IMR-90 (cell line): ENCODE measurements around the gene TGM1. TPM values are rescaled to one million over a fixed set of nuclear protein-coding genes. Genes with fewer than 3 reads are reported as not detected.

ENCODE experiments used
- ATAC-seq: fragments of 200-7000 bp; cut with Tn5 transposase; 2 replicates; pipeline ENCODE4 v1.9.1; 2020; ENCODE audit warnings: low read depth, mild to moderate bottlenecking, moderate library complexity
- BruUV-seq: library from RNA; stranded (reverse); fragments of 400-500 nt; replicated peaks from 2 replicates; lab custom pipeline; 2021; lab: Mats Ljungman, UMichigan
- CTCF ChIA-PET: fragments of 300-600 bp; formaldehyde crosslinking; extraction: SDS; loops from one replicate; lab custom pipeline; 2021; ENCODE audit warnings: antibody characterized with exemption; lab: Yijun Ruan, JAX
- POLR2A ChIA-PET: fragments of 300-600 bp; sonication (Branson Sonifier 250); formaldehyde crosslinking; loops from one replicate; lab custom pipeline; 2022; ENCODE audit warnings: antibody characterized with exemption; ENCODE audit not compliant: unreplicated experiment; lab: Charles Lee
- DNase-seq: peaks from one replicate; pipeline ENCODE4 v3.0.0; 2013
- H2AFZ ChIP-seq: replicated peaks from 2 replicates; pipeline ENCODE3; 2013; ENCODE audit warnings: low read length, mild to moderate bottlenecking; ENCODE audit not compliant: poor library complexity
- H2AK5ac ChIP-seq: 2 replicates; pipeline ENCODE4 v1.6.1; 2013; ENCODE audit warnings: low read depth, low read length, inconsistent platforms
- H2AK9ac ChIP-seq: replicated peaks from 2 replicates; pipeline ENCODE3; 2013; ENCODE audit warnings: mild to moderate bottlenecking, low read depth, low read length, moderate library complexity; ENCODE audit not compliant: poor library complexity
- H2BK120ac ChIP-seq: 2 replicates; pipeline ENCODE4 v1.6.1; 2013; ENCODE audit warnings: low read depth, low read length, inconsistent platforms
- H2BK15ac ChIP-seq: 3 replicates; pipeline ENCODE4 v1.6.1; 2013; ENCODE audit warnings: low read depth, low read length, inconsistent platforms
- H2BK20ac ChIP-seq: 2 replicates; pipeline ENCODE4 v1.6.1; 2013; ENCODE audit warnings: low read depth, mild to moderate bottlenecking, inconsistent platforms, low read length, moderate library complexity
- H2BK5ac ChIP-seq: 2 replicates; pipeline ENCODE4 v1.6.1; 2013; ENCODE audit warnings: mild to moderate bottlenecking, low read depth, low read length, inconsistent platforms; ENCODE audit not compliant: poor library complexity, severe bottlenecking
- H3K14ac ChIP-seq: replicated peaks from 2 replicates; pipeline ENCODE4 v1.6.1; 2013; ENCODE audit warnings: low read depth, low read length, inconsistent platforms
- H3K18ac ChIP-seq: 2 replicates; pipeline ENCODE4 v1.6.1; 2013; ENCODE audit warnings: low read depth, low read length, control low read depth
- H3K23ac ChIP-seq: 2 replicates; pipeline ENCODE4 v1.6.1; 2013; ENCODE audit warnings: low read depth, low read length, inconsistent platforms
- H3K27ac ChIP-seq: 2 replicates; pipeline ENCODE4 v1.5.1; 2013; ENCODE audit warnings: mild to moderate bottlenecking, control low read depth, low read length; ENCODE audit not compliant: insufficient read depth
- H3K27me3 ChIP-seq: 2 replicates; pipeline ENCODE4 v1.6.1; 2013; ENCODE audit warnings: low read length; ENCODE audit not compliant: control insufficient read depth, insufficient read depth
- H3K36me3 ChIP-seq: 2 replicates; pipeline ENCODE4 v1.6.1; 2013; ENCODE audit warnings: low read length, mixed read lengths; ENCODE audit not compliant: control insufficient read depth, insufficient read depth
- H3K4ac ChIP-seq: 2 replicates; pipeline ENCODE4 v1.6.1; 2013; ENCODE audit warnings: low read depth, low read length, inconsistent platforms
- H3K4me1 ChIP-seq: 2 replicates; pipeline ENCODE4 v1.6.1; 2013; ENCODE audit warnings: low read length, mixed read lengths; ENCODE audit not compliant: control insufficient read depth, insufficient read depth
- H3K4me2 ChIP-seq: 2 replicates; pipeline ENCODE4 v1.6.1; 2013; ENCODE audit warnings: low read depth, mild to moderate bottlenecking, control low read depth, low read length, moderate library complexity
- H3K4me3 ChIP-seq: 2 replicates; pipeline ENCODE4 v1.5.1; 2013; ENCODE audit warnings: low read depth, mild to moderate bottlenecking, control low read depth, low read length, moderate library complexity; ENCODE audit not compliant: insufficient read depth
- H3K56ac ChIP-seq: 2 replicates; pipeline ENCODE4 v1.6.1; 2013; ENCODE audit warnings: low read length, inconsistent platforms; ENCODE audit not compliant: insufficient read depth; ENCODE audit errors: extremely low read depth
- H3K79me1 ChIP-seq, 2 experiments: 2 replicates each; pipeline ENCODE4 v1.6.1; 2013; ENCODE audit warnings: low read length in 2 of 2, inconsistent platforms in 1 of 2, low read depth in 1 of 2
- H3K9ac ChIP-seq: 2 replicates; pipeline ENCODE4 v1.6.1; 2013; ENCODE audit warnings: low read depth, low read length, control low read depth
- H3K9me1 ChIP-seq: 2 replicates; pipeline ENCODE4 v1.6.1; 2013; ENCODE audit warnings: low read length, inconsistent platforms; ENCODE audit not compliant: insufficient read depth
- H3K9me3 ChIP-seq: 2 replicates; pipeline ENCODE4 v1.6.1; 2013; ENCODE audit warnings: low read length; ENCODE audit not compliant: control insufficient read depth, insufficient read depth
- H4K20me1 ChIP-seq: 2 replicates; pipeline ENCODE4 v1.6.1; 2013; ENCODE audit warnings: low read length, inconsistent platforms; ENCODE audit not compliant: insufficient read depth
- H4K5ac ChIP-seq: 2 replicates; pipeline ENCODE4 v1.6.1; 2013; ENCODE audit warnings: mild to moderate bottlenecking, low read depth, low read length, control low read depth
- H4K8ac ChIP-seq, 2 experiments: 2 replicates each; pipeline ENCODE4 v1.6.1; 2013; ENCODE audit warnings: low read depth in 2 of 2, low read length in 2 of 2, control low read depth in 1 of 2, inconsistent platforms in 1 of 2
- H4K91ac ChIP-seq: 2 replicates; pipeline ENCODE4 v1.6.1; 2013; ENCODE audit warnings: low read depth, low read length, inconsistent platforms; ENCODE audit not compliant: insufficient read depth
- CEBPB ChIP-seq: IDR thresholded peaks from 2 replicates; pipeline ENCODE4 v1.6.1; 2012; ENCODE audit warnings: low read depth, low read length, improper control_type of control experiment
- CHD1 ChIP-seq: IDR thresholded peaks from 2 replicates; pipeline ENCODE4 v1.6.1; 2012; ENCODE audit warnings: low read depth, low read length, improper control_type of control experiment
- ELK1 ChIP-seq: fragments of 150-350 bp; IDR thresholded peaks from 2 replicates; pipeline ENCODE4 v1.6.1; 2016; ENCODE audit warnings: low read depth, mild to moderate bottlenecking, low read length, moderate library complexity, borderline replicate concordance
- FOS ChIP-seq: fragments of 150-350 bp; IDR thresholded peaks from 2 replicates; pipeline ENCODE4 v1.6.1; 2016; ENCODE audit warnings: low read depth, low read length
- MAFK ChIP-seq: IDR thresholded peaks from 2 replicates; pipeline ENCODE4 v1.6.1; 2012; ENCODE audit warnings: low read depth, low read length, improper control_type of control experiment
- MXI1 ChIP-seq: IDR thresholded peaks from 2 replicates; pipeline ENCODE4 v1.6.1; 2012; ENCODE audit warnings: low read depth, mild to moderate bottlenecking, low read length, moderate library complexity, borderline replicate concordance
- NFE2L2 ChIP-seq: fragments of 150-350 bp; IDR thresholded peaks from 2 replicates; pipeline ENCODE4 v1.6.1; 2016; ENCODE audit warnings: low read depth, mild to moderate bottlenecking, low read length
- POLR2A ChIP-seq: IDR thresholded peaks from 2 replicates; pipeline ENCODE4 v1.6.1; 2012; ENCODE audit warnings: mild to moderate bottlenecking, low read depth, low read length
- RAD21 ChIP-seq: IDR thresholded peaks from 2 replicates; pipeline ENCODE4 v1.6.1; 2012; ENCODE audit warnings: low read length, improper control_type of control experiment
- RCOR1 ChIP-seq: IDR thresholded peaks from 2 replicates; pipeline ENCODE4 v1.6.1; 2012; ENCODE audit warnings: mild to moderate bottlenecking, low read length, improper control_type of control experiment; ENCODE audit not compliant: insufficient replicate concordance
- RFX5 ChIP-seq: IDR thresholded peaks from 2 replicates; pipeline ENCODE4 v1.8.0; 2012; ENCODE audit warnings: low read depth, mild to moderate bottlenecking, low read length, moderate library complexity
- WGBS, 2 experiments: methylation state at CpG; one replicate each; pipeline versions ENCODE4 v1.1.5 to v1.1.7; 2013; ENCODE audit warnings: missing lambda C conversion rate in 2 of 2; ENCODE audit not compliant: insufficient read length in 1 of 2; ENCODE audit errors: extremely low coverage in 2 of 2; 5-methylcytosine and 5-hydroxymethylcytosine counted together
- dilution Hi-C: fragments of 300-500 bp; cut with HindIII; formaldehyde crosslinking; loops from one replicate; pipeline ENCODE4 v1.14.3; 2018; ENCODE audit warnings: low sequenced_read_pairs; ENCODE audit not compliant: unreplicated experiment
- in situ Hi-C: fragments of 300-500 bp; cut with MboI; formaldehyde crosslinking; loops from 3 replicates; pipeline ENCODE4 v1.14.3; 2019; ENCODE audit warnings: low sequenced_read_pairs, inconsistent platforms, mixed read lengths
- intact Hi-C: fragments of 100-400 bp; cut with micrococcal nuclease; formaldehyde crosslinking; loops from 2 replicates; pipeline ENCODE4 v1.10.0; 2022
- polyA plus RNA-seq, 3 experiments: library from polyadenylated mRNA; depleted of rRNA; stranded (reverse); fragments of >200 nt; gene quantifications; 2 replicates each; pipeline ENCODE4 v1.2.3, GENCODE V29; 2012; ENCODE audit warnings: low replicate concordance in 1 of 3
- total RNA-seq: library from RNA; depleted of rRNA; stranded (reverse); fragments of >200 nt; gene quantifications from 2 replicates; pipeline ENCODE4 v1.2.3, GENCODE V29; 2012
- TF ChIP-seq, protein P1 (sequence below): conservative IDR thresholded peaks from 2 replicates; pipeline ENCODE4 v1.5.1; 2012; ENCODE audit warnings: mild to moderate bottlenecking, low read depth, low read length, improper control_type of control experiment
- TF ChIP-seq, protein P2 (sequence below): fragments of 150-350 bp; IDR thresholded peaks from 2 replicates; pipeline ENCODE4 v1.6.1; 2017; ENCODE audit warnings: mild to moderate bottlenecking, antibody characterized with exemption, low read length, low read depth

Gene TGM1
- total and polyA plus RNA-seq, 2 of the 4 experiments (the other 2 are of a cell fraction), result 0.72 to 3.3 TPM

GRCh38 chr14:24212924-24213865, 49.8 kb downstream of the TGM1 start, which contains the start of gene CHMP4A:
TSS of gene CHMP4A (minus strand) at chr14:24213488. CDS start at chr14:24213439, 49 bp downstream.
- no TSS peak for BruUV-seq
- CTCF ChIA-PET, result no interaction called here
- peak within 1 kb of the TSS; percentile 99 for H2AK9ac ChIP-seq
- peak within 1 kb of the TSS; percentile 50; the same call in 1 of the 2 replicates for H2BK120ac ChIP-seq
- peak within 1 kb of the TSS; percentile 85 to 100 for H4K8ac ChIP-seq
- H3K79me1 ChIP-seq, result peaks cover 22 to 64% of the 10 kb centered on the region in 2 experiments
- no peaks in the 10 kb centered on the region for H3K9me3 ChIP-seq
- WGBS, 2 experiments, result 0% methylated on average over 16 of the region's 53 CpGs; no CpG with 5 or more reads in 1 of the 2 experiments
- peak within 1 kb of the TSS; percentile 94 for H3K23ac ChIP-seq
- in situ Hi-C loops (no loop called here), intact Hi-C loops (loop anchor here (1.0 to 10.0 kb wide), 2 partner anchors 86 to 222 kb away; partner anchors contain the start of genes DHRS1 and NOP9), dilution Hi-C loops (no loop called here)
- H3K9me1 ChIP-seq, result peaks cover 15% of the 10 kb centered on the region; the same call in 1 of the 2 replicates
- H2BK15ac ChIP-seq, result peak within 1 kb of the TSS; percentile 78; the same call in 1 of the 3 replicates
- ATAC-seq, result peak; percentile 91
- peak within 1 kb of the TSS; percentile 98 for H3K4ac ChIP-seq
- H3K27ac ChIP-seq, result peak within 1 kb of the TSS; percentile 94
- peak within 1 kb of the TSS; percentile 59 for H3K18ac ChIP-seq
- peak within 1 kb of the TSS; percentile 79 for H3K4me3 ChIP-seq
- peaks cover 2% of the 10 kb centered on the region for H3K4me1 ChIP-seq
- no peaks in the 10 kb centered on the region for H4K20me1 ChIP-seq
- peak within 1 kb of the TSS; percentile 89 for H3K9ac ChIP-seq
- H2BK20ac ChIP-seq, result 0 out of 2 replicates have a peak within 1 kb of the TSS, but pooled peaks have one; percentile 23
- no peaks in the 10 kb centered on the region for H3K27me3 ChIP-seq
- H2AK5ac ChIP-seq, result peak within 1 kb of the TSS; percentile 96
- peak within 1 kb of the TSS; percentile 95 for H4K91ac ChIP-seq
- POLR2A ChIA-PET, result no interaction called here
- H4K5ac ChIP-seq, result peak within 1 kb of the TSS; percentile 99
- peak; percentile 99 for DNase-seq
- peak within 1 kb of the TSS; percentile 96 for H3K56ac ChIP-seq
- H3K14ac ChIP-seq, result peak within 1 kb of the TSS; percentile 99
- peak within 1 kb of the TSS; percentile 98 for H2AFZ ChIP-seq
- peak within 1 kb of the TSS; percentile 97 for H3K4me2 ChIP-seq
- peak within 1 kb of the TSS; percentile 94 for H2BK5ac ChIP-seq
- H3K36me3 ChIP-seq, result peaks cover 26% of the 10 kb centered on the region
- TF ChIP-seq CHD1, result peak; percentile 46; the same call in 1 of the 2 replicates
- TF ChIP-seq POLR2A, result peak; percentile 96
- peak; percentile 33; the same call in 1 of the 2 replicates for TF ChIP-seq MAFK
- TF ChIP-seq RCOR1, result no peak
- no peak for TF ChIP-seq RAD21
- TF ChIP-seq ELK1, result no peak
- TF ChIP-seq NFE2L2, result no peak
- TF ChIP-seq, protein P1, sequence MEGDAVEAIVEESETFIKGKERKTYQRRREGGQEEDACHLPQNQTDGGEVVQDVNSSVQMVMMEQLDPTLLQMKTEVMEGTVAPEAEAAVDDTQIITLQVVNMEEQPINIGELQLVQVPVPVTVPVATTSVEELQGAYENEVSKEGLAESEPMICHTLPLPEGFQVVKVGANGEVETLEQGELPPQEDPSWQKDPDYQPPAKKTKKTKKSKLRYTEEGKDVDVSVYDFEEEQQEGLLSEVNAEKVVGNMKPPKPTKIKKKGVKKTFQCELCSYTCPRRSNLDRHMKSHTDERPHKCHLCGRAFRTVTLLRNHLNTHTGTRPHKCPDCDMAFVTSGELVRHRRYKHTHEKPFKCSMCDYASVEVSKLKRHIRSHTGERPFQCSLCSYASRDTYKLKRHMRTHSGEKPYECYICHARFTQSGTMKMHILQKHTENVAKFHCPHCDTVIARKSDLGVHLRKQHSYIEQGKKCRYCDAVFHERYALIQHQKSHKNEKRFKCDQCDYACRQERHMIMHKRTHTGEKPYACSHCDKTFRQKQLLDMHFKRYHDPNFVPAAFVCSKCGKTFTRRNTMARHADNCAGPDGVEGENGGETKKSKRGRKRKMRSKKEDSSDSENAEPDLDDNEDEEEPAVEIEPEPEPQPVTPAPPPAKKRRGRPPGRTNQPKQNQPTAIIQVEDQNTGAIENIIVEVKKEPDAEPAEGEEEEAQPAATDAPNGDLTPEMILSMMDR, result peak; percentile 30
- TF ChIP-seq CEBPB, result peak; percentile 95
- TF ChIP-seq, protein P2, sequence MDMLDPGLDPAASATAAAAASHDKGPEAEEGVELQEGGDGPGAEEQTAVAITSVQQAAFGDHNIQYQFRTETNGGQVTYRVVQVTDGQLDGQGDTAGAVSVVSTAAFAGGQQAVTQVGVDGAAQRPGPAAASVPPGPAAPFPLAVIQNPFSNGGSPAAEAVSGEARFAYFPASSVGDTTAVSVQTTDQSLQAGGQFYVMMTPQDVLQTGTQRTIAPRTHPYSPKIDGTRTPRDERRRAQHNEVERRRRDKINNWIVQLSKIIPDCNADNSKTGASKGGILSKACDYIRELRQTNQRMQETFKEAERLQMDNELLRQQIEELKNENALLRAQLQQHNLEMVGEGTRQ, result peak; percentile 98
- TF ChIP-seq RFX5, result 0 out of 2 replicates have a peak, but pooled peaks have one; percentile 16
- peak; percentile 74; the same call in 1 of the 2 replicates for TF ChIP-seq MXI1
- TF ChIP-seq FOS, result no peak
